ENCODE results near the gene NSUN7. TPM values are rescaled to one million over a fixed set of nuclear protein-coding genes. Genes with fewer than 3 reads are reported as not detected.

The NSUN7 gene
- total and polyA plus RNA-seq, 2 donors: 1.2 to 9.0 TPM

DNA sequence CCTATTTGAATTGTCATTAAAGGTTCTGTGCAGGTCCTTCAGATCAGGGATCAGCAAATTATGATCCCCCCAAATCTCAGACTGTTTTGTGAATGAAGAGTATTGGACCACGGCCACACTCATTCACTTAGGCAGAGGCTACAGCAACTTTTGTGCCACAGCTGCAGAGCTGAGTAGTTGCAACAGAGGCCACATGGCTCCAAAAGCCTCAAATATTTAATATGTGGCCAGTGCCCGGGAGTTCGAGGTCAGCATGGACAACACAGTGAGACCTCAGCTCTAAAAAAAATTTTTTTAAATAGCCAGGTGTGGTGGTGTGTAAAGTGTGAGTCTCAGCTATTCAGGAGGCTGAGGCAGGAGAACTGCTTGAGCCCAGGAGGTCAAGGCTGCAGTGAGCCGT is 100.7 kb downstream of the NSUN7 start:
- 92% methylated on average over 4 of the region's 4 CpGs for WGBS
- Histone ChIP-seq H3K4me3 (ENCODE audit: low read depth, low read length) (no peak overlapping the region), H3K36me3 (ENCODE audit: insufficient read depth) (no peaks in the 10 kb centered on the region), H3K4me1 (ENCODE audit: insufficient read depth) (no peaks in the 10 kb centered on the region), H3K27ac (ENCODE audit: low read depth) (no peak overlapping the region)
- DNase-seq (ENCODE audit: extremely low spot score): no peak

DNA sequence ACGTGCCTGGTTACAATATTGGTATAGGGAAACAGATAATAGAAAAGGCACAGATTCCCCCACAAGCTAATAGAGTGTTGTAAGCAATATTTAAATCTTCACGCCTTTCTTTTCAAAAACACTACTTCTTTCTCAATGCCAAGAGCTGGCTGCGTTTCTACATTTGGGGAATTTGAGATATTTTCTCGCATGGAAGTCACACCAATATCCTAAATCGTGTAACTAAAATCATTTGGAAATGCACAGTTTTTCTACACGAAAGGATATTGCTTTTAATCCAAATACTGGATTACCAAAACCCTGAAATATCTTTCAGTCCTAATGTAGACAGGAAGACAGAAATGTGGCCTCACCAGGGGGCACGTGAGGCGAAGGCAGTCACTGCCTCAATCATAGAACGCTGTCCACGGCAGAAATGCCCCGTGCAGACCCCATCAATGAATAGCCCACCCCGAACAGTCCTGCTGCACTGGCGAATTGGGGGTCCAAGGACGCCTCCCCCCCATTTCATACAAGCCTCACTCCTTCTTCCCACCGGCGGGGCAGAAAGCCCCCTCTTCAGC is 106.6 kb downstream of the NSUN7 start:
- Histone ChIP-seq H3K36me3 (ENCODE audit: insufficient read depth) (no peaks in the 10 kb centered on the region), H3K4me3 (ENCODE audit: low read depth, low read length) (no peak overlapping the region), H3K4me1 (ENCODE audit: insufficient read depth) (no peaks in the 10 kb centered on the region), H3K27ac (ENCODE audit: low read depth) (no peak overlapping the region)
- no peak for DNase-seq (ENCODE audit: extremely low spot score)
- 64% methylated on average over 16 of the region's 16 CpGs for WGBS

DNA sequence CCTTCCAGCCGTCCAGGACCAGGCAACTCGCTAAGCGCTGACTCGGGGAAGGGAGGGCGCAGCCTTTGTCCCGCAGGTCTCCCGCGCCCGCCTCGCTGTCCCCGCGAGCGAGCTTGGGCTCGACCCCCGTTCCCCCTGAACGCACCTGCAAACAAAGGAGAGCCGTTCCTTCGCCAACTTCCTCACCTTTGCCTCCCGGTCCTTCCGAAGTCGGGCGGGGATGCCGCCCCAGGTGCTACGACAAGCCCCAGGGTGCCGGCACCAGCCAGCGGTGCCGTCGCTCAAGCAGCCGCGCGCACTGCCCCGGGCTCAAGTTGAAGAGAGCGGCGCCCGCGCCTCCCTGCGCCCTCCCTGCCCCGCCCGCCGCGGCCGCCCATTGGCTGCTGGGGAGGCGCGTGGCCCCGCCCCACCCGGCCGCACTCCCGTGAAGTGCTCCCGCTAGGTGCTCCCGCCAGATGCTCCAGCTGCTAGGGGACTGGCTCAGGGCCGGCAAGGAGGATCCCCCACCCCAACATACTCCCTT is 107.1 kb downstream of the NSUN7 start:
- H3K36me3 ChIP-seq (ENCODE audit: insufficient read depth): no peaks in the 10 kb centered on the region
- H3K4me3 ChIP-seq (ENCODE audit: low read depth, low read length): no peak overlapping the region
- no peak for DNase-seq (ENCODE audit: extremely low spot score)
- WGBS: 5% methylated on average over 51 of the region's 51 CpGs
- no peak overlapping the region for H3K27ac ChIP-seq (ENCODE audit: low read depth)
- no peaks in the 10 kb centered on the region for H3K4me1 ChIP-seq (ENCODE audit: insufficient read depth)

DNA sequence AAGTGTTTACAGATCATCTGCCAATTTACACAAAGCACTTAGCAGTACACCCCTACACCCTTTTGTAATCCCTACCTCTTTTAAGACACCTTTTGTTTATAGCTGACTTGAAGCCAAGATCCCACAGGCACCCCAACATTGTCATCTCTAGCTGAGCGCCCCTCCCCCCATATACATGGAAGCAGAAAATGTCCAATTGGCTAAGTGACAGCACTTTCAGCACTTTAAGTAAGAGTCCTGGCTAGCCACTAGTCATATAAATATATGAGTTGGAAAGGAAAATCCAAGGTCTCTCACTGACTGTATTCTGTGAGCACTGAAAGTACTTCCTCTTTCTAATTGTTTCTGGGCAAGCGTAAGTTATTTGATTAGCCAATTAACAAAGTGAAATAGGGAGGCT is 108.2 kb downstream of the NSUN7 start:
- Histone ChIP-seq H3K4me3 (ENCODE audit: low read depth, low read length) (no peak overlapping the region), H3K4me1 (ENCODE audit: insufficient read depth) (no peaks in the 10 kb centered on the region), H3K27ac (ENCODE audit: low read depth) (no peak overlapping the region), H3K36me3 (ENCODE audit: insufficient read depth) (no peaks in the 10 kb centered on the region)
- DNase-seq (ENCODE audit: extremely low spot score): no peak
- 86% methylated on average over 2 of the region's 2 CpGs for WGBS

DNA sequence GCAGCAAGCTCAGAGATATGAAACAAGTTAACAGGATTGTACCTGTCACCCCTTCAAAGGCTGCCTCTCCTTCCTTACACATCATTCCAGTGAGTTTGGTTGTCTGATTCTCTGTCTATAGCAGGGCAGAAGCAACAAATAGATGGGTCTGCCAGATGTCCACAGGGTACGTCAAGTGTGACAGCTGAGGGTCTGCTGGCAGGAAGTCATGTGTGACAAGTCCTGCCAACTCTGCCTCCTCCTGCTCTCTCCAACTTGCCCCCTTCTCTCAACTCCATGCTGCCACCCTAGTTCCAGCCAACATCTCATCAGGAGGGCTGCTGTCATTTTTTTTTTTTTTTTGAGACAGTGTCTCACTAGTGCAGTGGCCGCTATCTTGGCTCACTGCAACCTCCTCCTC is 109.2 kb downstream of the NSUN7 start:
- 94% methylated on average over 2 of the region's 2 CpGs for WGBS
- Histone ChIP-seq H3K27ac (ENCODE audit: low read depth) (no peak overlapping the region), H3K4me3 (ENCODE audit: low read depth, low read length) (no peak overlapping the region), H3K4me1 (ENCODE audit: insufficient read depth) (no peaks in the 10 kb centered on the region), H3K36me3 (ENCODE audit: insufficient read depth) (no peaks in the 10 kb centered on the region)
- DNase-seq (ENCODE audit: extremely low spot score): no peak

Small RNAs within 50 kb of the gene (small RNA-seq; reads per million reads assigned to genes)
- gene RF00019: not detected

Other genes with a start within 250 kb of the NSUN7 start
- 18.6 TPM for gene RBM47, start 120.1 kb upstream of the NSUN7 start, total RNA-seq
- gene RBM47, start 120.1 kb upstream of the NSUN7 start, polyA plus RNA-seq: 7.6 TPM

Data from urinary bladder (tissue), 4 donors.